A673 (cell line): ENCODE measurements around the gene ADRA2C. TPM values are rescaled to one million over a fixed set of nuclear protein-coding genes. Genes with fewer than 3 reads are reported as not detected.

Source experiments
- BruUV-seq: library from RNA; stranded (reverse); fragments of 400-500 nt; replicated peaks from 2 replicates; lab custom pipeline; 2021; lab: Mats Ljungman, UMichigan
- CTCF ChIA-PET: fragments of 300-600 bp; sonication (Branson Sonifier 250); formaldehyde crosslinking; loops from one replicate; lab custom pipeline; 2022; ENCODE audit warnings: antibody characterized with exemption; lab: Charles Lee
- POLR2A ChIA-PET: fragments of 300-600 bp; sonication (Branson Sonifier 250); formaldehyde crosslinking; loops from one replicate; lab custom pipeline; 2022; ENCODE audit warnings: antibody characterized with exemption; ENCODE audit not compliant: low non-redundant PET; lab: Charles Lee
- DNase-seq: peaks from one replicate; pipeline ENCODE4 v3.0.0-alpha.2; 2015; ENCODE audit warnings: low spot score
- H3K27ac ChIP-seq: fragments of 200-600 bp; sonication (generic); 2 replicates; pipeline ENCODE4 v1.5.1; 2016; ENCODE audit warnings: mixed run types, low read depth, mild to moderate bottlenecking, mixed read lengths, antibody characterized with exemption, low read length; ENCODE audit not compliant: poor library complexity, severe bottlenecking
- H3K27me3 ChIP-seq: fragments of 200-600 bp; sonication (generic); replicated peaks from 2 replicates; pipeline ENCODE4 v1.6.1; 2017; ENCODE audit warnings: mixed run types, low read depth, mild to moderate bottlenecking, mixed read lengths, antibody characterized with exemption, low read length; ENCODE audit not compliant: insufficient read depth, poor library complexity
- H3K36me3 ChIP-seq: fragments of 200-600 bp; sonication (generic); 2 replicates; pipeline ENCODE4 v1.6.1; 2016; ENCODE audit warnings: mixed run types, mild to moderate bottlenecking, mixed read lengths, antibody characterized with exemption, low read length; ENCODE audit not compliant: insufficient read depth, poor library complexity, severe bottlenecking
- H3K4me1 ChIP-seq: fragments of 200-600 bp; sonication (generic); 2 replicates; pipeline ENCODE4 v1.6.1; 2017; ENCODE audit warnings: mixed run types, mild to moderate bottlenecking, mixed read lengths, antibody characterized with exemption, low read length; ENCODE audit not compliant: insufficient read depth, poor library complexity, severe bottlenecking
- H3K4me3 ChIP-seq: fragments of 200-600 bp; sonication (generic); 2 replicates; pipeline ENCODE4 v1.5.1; 2016; ENCODE audit warnings: low read depth, mixed run types, mild to moderate bottlenecking, mixed read lengths, low read length; ENCODE audit not compliant: poor library complexity, severe bottlenecking
- H3K9me3 ChIP-seq: fragments of 200-600 bp; sonication (generic); 2 replicates; pipeline ENCODE4 v1.6.1; 2016; ENCODE audit warnings: mixed run types, low read depth, mild to moderate bottlenecking, mixed read lengths, antibody characterized with exemption, low read length; ENCODE audit not compliant: poor library complexity, severe bottlenecking
- EZH2 ChIP-seq: fragments of 200-600 bp; sonication (generic); IDR thresholded peaks from 2 replicates; pipeline ENCODE4 v1.6.1; 2017; ENCODE audit warnings: borderline replicate concordance, low read depth, mild to moderate bottlenecking, mixed read lengths, antibody characterized with exemption, low read length; ENCODE audit not compliant: poor library complexity, severe bottlenecking
- intact Hi-C: fragments of 100-400 bp; cut with micrococcal nuclease; formaldehyde crosslinking; loops from one replicate; pipeline ENCODE4 v1.10.0; 2022; ENCODE audit not compliant: unreplicated experiment
- total RNA-seq: library from RNA; stranded (reverse); gene quantifications from 2 replicates; pipeline ENCODE4 v1.2.3, GENCODE V29; 2021
- TF ChIP-seq, protein P1 (sequence below): fragments of 300-800, 200-600 bp; sonication (generic); conservative IDR thresholded peaks from 2 replicates; pipeline ENCODE4 v1.5.1; 2017; ENCODE audit warnings: low read depth, mild to moderate bottlenecking, antibody characterized with exemption, low read length, moderate library complexity, mixed read lengths

The ADRA2C gene
- total RNA-seq, 1 experiment from 2014 or later: 14.8 TPM

DNA sequence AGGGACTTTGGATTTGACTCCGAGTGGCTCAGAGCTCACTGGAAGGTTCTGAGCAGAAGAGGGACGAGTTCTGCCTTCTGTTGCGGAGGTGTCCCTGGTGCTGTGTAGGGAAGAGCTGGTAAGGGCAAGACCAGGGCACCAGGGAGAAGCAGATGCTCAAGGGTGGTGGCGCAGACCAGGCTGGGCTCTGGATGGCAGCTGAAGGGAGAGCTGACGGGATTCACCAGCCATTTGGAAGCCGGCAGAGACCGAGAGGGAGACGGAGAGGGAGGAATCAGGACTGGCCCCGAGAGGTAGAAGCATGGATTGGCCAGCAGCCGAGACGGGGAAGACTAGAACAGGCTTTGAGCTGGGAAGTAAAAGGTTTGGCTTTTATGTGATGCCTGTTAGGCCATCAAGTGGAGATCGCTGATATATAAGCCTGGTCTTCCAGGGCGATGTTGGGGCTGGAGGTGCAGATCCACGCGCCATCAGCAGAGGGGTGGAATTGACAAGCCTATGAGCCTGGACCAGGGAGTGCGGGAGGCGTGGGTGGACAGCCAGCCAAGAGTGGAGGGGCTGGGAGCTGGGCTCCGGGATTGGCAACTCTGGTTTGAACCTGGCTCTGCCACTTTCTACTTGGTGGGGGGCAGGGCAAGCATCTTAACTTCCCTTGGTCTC, 43.4 kb downstream of the ADRA2C start:
- ChIA-PET POLR2A (no interaction called here), CTCF (no interaction called here)
- H3K27ac ChIP-seq: peak overlapping the region; percentile 83
- H3K27me3 ChIP-seq: no peaks in the 10 kb centered on the region
- DNase-seq: no peak
- TF ChIP-seq EZH2: no peak
- TF ChIP-seq, protein P1, sequence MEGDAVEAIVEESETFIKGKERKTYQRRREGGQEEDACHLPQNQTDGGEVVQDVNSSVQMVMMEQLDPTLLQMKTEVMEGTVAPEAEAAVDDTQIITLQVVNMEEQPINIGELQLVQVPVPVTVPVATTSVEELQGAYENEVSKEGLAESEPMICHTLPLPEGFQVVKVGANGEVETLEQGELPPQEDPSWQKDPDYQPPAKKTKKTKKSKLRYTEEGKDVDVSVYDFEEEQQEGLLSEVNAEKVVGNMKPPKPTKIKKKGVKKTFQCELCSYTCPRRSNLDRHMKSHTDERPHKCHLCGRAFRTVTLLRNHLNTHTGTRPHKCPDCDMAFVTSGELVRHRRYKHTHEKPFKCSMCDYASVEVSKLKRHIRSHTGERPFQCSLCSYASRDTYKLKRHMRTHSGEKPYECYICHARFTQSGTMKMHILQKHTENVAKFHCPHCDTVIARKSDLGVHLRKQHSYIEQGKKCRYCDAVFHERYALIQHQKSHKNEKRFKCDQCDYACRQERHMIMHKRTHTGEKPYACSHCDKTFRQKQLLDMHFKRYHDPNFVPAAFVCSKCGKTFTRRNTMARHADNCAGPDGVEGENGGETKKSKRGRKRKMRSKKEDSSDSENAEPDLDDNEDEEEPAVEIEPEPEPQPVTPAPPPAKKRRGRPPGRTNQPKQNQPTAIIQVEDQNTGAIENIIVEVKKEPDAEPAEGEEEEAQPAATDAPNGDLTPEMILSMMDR: no peak
- BruUV-seq: no TSS peak
- H3K9me3 ChIP-seq: no peaks in the 10 kb centered on the region
- H3K36me3 ChIP-seq: no peaks in the 10 kb centered on the region
- H3K4me3 ChIP-seq: no peak overlapping the region
- intact Hi-C loops: no loop called here
- peaks cover 22% of the 10 kb centered on the region for H3K4me1 ChIP-seq

DNA sequence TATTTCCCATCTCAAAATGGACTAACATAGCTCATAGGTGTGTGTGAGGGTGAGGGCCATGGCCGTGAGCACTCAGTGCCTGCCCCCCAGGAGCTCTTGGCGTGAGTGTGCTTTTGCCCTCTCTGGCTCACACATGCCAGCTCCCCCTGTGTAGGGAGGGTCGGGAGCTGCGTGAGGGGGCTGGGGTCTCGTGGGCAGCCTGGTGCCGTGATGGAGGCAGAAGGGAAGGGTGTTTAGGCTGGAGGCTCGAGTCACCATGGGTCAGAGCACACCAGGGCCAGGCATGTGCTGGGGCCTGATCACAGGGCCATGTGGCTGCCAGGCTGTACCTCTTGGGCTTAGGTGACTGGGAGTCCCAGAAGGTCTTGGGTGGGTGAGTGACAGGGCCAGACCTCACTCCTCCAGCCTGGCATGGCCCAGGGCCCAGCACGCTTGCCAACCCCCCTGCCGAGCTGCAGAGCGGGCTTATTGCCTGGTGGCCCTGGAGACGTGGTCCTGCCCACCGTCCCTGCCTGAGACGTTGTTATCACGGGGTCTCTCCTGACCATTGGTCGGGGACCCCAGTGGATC, 44.0 kb downstream of the ADRA2C start:
- no TSS peak for BruUV-seq
- TF ChIP-seq, protein P1: no peak
- TF ChIP-seq EZH2: no peak
- POLR2A ChIA-PET: no interaction called here
- Histone ChIP-seq H3K27ac (no peak overlapping the region), H3K9me3 (no peaks in the 10 kb centered on the region), H3K4me1 (peaks cover 22% of the 10 kb centered on the region), H3K4me3 (no peak overlapping the region), H3K36me3 (no peaks in the 10 kb centered on the region), H3K27me3 (no peaks in the 10 kb centered on the region)
- intact Hi-C loops: no loop called here
- no peak for DNase-seq
- CTCF ChIA-PET: no interaction called here

DNA sequence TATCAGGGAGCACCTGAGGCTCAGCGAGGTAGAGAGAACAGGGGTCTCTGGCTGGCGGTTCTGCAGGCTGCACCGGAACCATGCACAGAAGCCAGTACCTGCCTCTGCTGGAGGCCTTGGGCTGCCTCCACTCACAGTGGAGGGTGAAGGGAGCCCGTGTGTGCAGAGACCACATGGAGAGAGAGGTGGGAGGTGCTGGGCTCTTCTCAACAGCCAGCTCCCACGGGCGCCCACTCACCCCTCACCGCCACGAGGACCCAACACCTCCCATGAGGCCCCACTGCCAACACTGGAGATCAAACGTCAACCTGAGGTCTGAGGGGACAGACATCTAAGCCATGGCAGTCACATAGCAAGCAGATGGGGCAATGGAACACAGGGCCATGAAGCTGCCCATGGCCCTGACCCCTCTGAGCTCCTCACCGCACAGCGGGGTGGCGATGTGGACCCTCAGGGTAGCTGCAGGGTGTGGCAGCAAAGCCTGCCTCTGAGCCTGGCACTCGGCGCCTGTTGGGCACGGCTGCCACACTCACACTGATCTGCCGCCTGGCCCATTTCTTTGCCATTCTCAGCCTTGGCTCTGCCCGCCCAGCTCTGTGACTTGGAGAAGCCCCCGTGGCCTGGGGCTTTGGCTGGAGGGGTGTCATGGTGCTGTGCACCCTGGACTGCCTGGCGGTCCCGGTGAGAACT, 44.8 kb downstream of the ADRA2C start:
- no TSS peak for BruUV-seq
- H3K27ac ChIP-seq: no peak overlapping the region
- H3K9me3 ChIP-seq: no peaks in the 10 kb centered on the region
- no peaks in the 10 kb centered on the region for H3K36me3 ChIP-seq
- ChIA-PET POLR2A (no interaction called here), CTCF (no interaction called here)
- intact Hi-C loops: no loop called here
- no peak for DNase-seq
- no peak overlapping the region for H3K4me3 ChIP-seq
- peaks cover 22% of the 10 kb centered on the region for H3K4me1 ChIP-seq
- no peaks in the 10 kb centered on the region for H3K27me3 ChIP-seq
- no peak for TF ChIP-seq EZH2
- TF ChIP-seq, protein P1: no peak
